HG03159 (cell line): ENCODE results near the gene SUPT5H.

ENCODE experiments used
- ATAC-seq: cut with Tn5 transposase; IDR thresholded peaks from one replicate; pipeline ENCODE4 v1.9.1; 2021; ENCODE audit warnings: mild to moderate bottlenecking, moderate library complexity; ENCODE audit not compliant: unreplicated experiment

SUPT5H gene

GRCh38 chr19:39518458-39518857 lies 73.1 kb downstream of the SUPT5H start:
- ATAC-seq, result no peak

GRCh38 chr19:39518975-39519374 lies 73.6 kb downstream of the SUPT5H start:
- no peak for ATAC-seq

GRCh38 chr19:39520541-39521484 lies 75.4 kb downstream of the SUPT5H start:
- ATAC-seq, result no peak

- no peak for ATAC-seq
These were observed 79.1 kb downstream of the SUPT5H start for GRCh38 chr19:39524495-39524894.

GRCh38 chr19:39525205-39525604 lies 79.8 kb downstream of the SUPT5H start:
- no peak for ATAC-seq
